Measurements from ENCODE around the gene PHF5A.

- TF ChIP-seq CTCF (IDR thresholded peaks at IDR 0.05; ENCODE audit: low read length) (no peak), EZH2 (IDR thresholded peaks at IDR 0.05; ENCODE audit: borderline replicate concordance, low read length) (no peak)
Observed at GRCh38 chr22:41504816-41505215, 36.3 kb upstream of the PHF5A start.
